GM21825 (cell line): ENCODE measurements around the gene CBX5.
"Not testable (repeated sequence)": the region's sequence is repeated elsewhere in the genome, so short reads cannot be mapped to it uniquely, and the experiment has no call there.

Source experiments
- ATAC-seq: cut with Tn5 transposase; IDR thresholded peaks from one replicate; pipeline ENCODE4 v1.9.1; 2021; ENCODE audit warnings: mild to moderate bottlenecking, moderate library complexity; ENCODE audit not compliant: unreplicated experiment

Gene CBX5

DNA sequence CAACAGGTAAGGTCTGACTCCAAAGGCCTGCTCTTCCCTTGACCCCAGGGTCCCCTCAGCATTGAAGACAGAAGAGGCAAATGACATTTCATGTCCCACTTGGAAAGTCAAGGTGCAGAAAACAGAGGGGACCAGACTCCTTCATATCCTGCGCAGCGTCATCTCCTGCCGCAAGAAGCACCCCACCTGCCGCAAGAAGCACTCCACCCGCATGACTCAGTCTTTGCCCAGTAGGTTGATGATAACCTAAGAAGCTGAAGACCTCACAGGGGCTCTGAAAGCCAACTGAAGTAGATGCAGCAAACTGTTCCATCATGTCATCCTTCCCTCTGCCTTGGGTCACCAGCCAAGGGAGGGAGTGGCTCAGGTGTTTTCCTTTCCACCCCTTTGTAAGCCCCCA lies 79.5 kb downstream of the CBX5 start:
- ATAC-seq = no peak

DNA sequence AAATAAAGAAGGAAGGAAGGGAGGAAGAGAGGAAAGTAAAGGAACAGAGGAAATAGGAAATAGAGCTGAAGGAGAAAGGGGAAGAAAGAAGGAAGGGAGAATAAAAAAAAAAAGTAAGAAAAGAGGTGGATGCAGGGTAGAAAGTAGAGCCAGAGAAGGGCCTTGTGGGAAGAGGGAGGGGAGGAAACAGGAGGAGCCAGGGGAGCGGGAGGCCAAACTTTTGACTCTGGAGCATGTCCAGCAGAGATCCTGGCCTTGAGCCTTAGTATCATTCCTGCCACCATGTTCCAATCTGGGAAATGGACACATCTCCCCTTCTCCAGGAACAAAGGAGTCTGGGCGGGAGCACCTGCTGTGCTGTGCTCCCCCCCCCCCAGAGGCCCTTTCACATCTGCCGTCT lies 80.0 kb downstream of the CBX5 start:
- no peak for ATAC-seq

DNA sequence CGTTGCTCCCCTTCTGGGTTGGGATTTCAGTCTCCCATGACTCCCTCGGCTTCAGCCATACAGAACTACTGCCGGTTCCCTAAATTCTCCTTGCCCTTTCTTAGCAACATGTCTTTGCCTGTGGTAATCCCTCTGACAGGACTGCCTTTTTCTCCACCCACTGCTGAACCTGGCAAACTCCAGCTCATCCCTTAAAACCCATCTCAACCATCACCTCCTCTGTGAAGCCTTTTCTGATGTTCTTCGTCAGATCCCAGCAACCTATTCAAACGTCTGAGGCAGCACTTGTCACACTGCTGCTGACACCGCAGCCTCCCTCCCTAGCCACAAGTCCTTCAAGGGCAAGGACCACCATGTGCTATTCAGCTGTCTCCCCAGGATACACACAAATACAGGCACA lies 80.9 kb downstream of the CBX5 start:
- no peak for ATAC-seq

DNA sequence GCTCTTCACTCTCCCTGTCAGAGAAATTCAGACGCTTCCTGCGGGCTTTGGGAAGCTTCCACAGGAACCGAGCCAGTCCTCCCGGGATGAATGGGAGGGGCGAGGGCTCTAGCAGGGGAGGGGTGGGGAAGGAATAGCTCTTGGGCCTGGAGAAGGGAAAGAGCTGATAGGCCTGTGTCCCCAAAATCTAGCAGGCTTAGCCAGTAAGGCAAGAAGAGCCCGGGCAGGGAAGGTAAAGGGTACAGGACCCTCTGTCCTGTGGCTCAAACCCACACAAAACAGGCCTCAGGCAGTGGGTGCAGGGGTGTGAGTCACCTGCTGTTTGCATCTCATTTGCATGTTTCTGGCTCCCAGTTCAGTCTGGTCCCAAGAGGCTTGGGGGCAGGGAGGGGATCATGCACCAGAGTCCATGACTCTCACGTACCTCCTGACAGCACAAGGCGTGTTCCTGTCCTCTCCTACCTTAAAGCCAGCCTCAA lies 82.5 kb downstream of the CBX5 start:
- ATAC-seq = no peak

DNA sequence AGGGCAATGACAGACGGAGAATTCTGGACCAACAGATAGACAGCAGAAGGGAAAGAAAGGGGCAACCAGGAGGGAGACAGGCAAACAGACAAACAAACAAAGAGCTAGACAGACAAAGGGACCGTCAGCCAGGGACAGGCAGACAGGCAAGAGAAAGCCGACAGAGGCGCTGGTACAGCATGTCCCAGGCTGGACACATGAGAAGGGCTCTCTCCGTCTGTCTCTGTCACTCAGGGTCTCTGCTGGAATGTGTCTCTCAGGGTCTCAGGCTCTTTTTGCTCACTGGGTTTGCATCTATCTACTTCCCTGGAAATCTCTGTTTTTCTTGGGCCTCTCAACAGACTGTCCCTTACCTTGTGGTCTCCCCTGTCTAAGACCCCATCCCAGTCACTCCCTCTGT lies 82.9 kb downstream of the CBX5 start:
- no peak for ATAC-seq

DNA sequence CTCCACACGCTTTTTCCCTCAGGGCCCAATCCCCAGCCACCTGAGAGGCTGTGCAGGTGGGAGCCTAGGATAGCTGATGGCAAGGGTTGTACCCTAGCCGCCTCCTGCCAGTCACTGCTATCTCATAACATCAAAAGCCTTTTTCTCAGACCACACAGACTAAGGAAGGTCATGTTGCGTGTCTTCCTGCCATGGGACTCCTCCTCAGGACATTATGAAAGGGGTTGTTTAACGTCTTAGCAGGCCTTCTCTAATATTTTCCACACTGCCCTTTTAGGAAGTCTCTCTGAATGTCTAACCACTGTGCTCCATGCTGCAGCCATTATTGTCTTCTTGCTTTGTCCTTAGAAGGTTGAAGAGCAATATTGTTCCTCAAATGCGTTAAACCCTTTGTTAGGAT lies 83.5 kb downstream of the CBX5 start:
- ATAC-seq = no peak

DNA sequence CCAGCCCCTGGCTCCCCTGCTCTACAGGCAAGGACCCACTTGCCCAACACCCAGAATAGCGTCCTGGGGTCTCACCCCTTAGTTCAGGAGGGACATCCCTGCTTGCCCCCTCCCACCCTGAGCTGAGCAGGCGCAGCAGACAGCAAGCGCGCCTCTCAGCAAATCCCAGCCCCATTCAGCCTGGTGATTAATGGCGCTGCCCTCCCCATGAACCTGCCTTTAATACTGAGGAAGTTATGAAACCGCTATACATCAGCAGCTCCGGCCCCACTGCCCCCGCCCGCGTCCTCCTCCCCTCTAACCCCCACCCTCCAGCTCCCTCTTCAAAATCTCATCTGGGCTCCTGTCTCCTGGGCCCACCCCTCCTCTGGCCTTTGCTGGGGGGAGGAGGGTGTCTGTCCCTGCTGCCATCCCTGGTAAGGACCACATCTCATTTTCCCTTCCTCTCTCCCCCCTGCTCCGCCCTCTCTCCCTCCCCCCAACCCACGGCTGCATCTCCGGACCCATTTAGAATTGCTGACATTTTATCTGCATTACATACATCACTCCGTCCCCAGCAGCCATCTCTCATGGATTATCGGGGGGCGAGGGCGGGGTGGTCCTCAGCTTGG lies 84.1 kb downstream of the CBX5 start:
- ATAC-seq = no peak

DNA sequence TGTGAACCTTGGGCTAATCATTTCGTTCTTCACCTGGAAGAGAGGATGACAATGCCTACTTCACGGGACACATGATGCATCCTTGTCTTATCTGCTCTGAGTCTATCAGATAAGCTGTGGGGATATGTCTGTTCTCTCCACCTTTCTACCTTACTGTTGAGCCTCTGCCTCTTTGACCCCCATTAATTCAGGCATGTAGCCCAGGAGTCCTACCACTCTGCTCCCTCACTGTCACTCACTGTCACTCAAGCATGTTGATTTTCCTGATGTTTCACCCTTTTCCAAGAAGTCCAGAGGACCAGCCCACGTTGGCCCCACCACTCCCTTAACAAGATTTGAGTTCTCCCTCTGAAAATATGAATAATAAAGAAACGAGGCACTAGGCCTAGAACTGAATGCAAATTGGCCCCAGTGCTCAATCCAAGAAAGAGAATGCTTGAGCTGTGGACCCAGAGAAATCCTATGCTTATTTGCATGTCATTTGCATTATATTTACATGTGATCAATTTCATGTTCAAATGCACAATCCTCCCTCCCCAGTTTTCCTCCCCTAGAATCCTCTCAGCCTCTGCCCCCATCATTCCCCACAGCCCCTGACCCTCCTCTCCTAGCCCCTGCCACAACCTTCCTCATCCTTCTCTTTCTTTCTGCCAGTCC lies 84.7 kb downstream of the CBX5 start:
- ATAC-seq = no peak

DNA sequence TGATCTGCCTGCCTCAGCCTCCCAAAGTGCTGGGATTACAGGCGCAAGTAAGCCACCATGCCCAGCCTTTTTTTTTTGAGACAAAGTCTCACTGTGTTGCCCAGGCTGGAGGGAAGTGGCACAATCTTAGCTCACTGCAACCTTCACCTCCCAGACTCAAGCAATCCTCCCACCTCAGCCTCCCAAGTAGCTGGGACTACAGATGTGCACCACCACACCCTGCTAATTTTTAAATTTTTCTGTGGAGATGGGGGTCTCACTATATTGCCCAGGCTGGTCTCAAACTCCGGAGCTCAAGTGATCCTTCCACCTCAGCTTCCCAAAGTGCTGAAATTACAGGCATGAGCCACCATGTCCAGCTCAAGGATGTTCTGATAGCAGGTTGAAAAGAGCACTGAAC lies 85.3 kb downstream of the CBX5 start:
- not testable (repeated sequence) for ATAC-seq

DNA sequence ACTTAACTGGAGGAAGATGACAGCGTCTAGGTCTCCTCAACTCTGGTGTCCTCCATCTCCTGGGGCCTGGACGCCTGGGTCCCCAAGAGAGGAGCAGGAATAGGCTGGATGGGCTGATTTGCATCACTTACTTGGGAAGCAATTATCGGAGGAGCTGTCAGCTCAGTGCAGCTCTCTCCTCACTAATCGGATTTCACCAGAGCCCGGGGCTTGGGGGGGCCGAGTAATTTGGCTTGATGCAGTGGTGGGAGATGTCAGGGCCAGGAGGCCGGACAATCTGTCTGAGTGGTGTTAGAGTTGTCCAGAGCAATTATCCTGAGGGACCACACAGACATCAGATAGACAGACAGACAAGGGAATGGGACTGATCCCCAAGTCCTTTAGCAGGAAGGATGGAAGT lies 86.5 kb downstream of the CBX5 start:
- ATAC-seq = no peak

DNA sequence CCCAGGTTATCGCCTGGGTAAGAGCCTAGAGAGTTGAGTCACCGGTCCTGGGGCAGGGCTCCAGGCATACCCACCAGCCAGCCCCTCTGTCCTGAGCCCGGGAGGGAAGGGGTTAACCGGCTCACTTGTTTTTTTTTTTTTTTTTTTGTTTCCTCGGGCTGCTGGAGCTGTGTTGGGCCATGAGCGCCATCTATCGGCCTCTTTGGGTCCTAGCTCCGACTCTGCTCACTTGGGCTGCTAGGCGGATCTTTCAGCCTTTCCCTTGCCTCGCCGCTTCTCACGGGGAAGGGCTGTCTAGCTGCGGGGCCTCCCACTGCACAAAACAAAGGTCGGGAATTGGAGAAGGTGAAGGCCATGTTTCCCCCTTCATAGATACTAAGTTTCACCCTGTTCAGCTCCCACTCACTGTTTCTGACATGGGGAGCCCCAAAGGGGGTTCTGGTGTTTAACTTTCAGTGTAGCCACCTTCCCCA lies 88.3 kb downstream of the CBX5 start:
- ATAC-seq = no peak

DNA sequence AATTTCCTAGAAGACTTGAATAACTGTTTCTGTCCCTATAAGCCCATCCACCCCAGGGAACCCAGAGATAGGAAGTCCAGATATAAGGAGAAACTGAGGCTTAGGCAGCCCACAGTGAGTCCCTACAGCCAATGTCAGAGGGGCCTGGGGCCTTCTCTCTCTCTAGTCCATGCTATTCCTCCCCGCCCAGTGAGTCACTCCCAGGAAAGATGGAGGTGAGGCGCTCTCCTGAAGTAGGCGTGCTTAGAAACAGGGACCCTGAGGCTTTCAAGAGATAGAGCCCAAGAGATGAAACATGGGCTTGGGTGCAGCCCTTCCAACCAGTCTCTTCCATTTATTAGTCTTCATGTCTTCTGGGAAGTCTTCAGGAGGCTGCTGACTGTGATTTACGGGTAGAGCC lies 88.8 kb downstream of the CBX5 start:
- ATAC-seq = no peak

DNA sequence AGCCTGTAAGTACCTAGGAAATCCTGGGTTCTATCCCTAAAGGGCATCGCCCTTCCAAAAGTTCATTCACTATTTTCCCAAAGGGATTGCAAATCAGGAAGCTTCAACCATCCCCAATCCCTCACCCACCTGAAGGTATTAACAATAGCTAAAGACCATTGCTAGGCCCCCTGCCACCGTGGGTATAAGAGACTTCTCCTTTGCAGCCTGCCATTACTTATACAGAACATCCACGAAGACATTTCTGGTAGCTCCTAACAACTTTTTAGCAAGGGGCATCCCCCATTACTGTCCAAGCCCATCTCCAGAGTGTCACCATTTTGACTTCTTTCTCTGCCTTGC lies 90.8 kb downstream of the CBX5 start:
- no peak for ATAC-seq

DNA sequence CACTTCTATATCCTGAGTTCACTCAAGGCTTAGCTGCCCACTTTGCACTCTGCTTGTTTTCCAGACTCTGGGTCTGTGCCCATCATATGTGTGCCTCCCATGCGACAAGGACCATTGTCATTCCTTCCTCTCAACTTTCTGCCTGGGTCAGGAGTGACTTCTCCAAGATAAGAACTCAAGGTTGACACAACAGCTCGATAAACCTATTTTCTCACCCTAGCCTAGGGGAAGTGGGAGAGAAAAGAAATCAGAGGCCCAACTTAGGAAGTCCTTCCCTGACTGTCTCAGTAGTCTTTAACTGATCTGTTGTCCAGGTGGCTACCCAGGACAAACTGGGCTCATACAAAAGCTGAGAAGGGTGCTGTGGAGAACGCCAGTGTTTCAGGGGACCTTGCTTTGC lies 92.8 kb downstream of the CBX5 start:
- no peak for ATAC-seq

DNA sequence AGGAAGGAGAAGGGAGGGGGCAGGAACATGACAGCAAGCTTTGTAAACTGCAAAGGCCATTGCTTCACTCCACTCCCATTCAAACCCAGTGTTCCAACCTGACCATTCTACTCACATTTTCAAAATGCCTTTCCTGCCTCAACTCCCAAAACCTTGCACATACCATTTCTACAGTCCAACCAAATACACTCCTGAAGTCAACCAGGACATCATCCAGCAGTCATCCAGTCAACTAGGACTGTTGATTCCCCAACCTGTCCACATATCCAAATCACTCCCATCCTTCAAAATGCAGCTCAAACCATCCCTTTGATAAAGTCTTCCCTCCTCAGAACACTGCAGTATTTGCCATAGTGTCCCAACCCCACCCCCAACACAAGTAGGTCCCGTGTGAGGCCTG lies 94.0 kb downstream of the CBX5 start:
- ATAC-seq = no peak

DNA sequence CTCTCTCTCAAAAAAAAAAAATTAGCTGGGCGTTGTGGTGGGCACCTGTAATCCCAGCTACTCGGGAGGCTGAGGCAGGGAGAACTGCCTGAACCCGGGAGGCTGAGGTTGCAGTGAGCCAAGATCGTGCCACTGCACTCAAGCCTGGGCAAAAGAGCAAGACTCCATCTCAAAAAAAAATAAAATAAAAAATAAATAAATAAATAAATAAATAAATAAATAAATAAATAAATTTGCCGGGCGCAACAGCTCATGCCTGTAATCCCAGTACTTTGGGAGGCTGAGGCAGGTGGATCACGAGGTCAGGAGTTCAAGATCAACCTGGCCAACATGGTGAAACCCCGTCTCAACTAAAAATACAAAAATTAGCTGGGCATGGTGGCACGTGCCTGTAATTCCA lies 94.6 kb downstream of the CBX5 start:
- ATAC-seq = not testable (repeated sequence)

DNA sequence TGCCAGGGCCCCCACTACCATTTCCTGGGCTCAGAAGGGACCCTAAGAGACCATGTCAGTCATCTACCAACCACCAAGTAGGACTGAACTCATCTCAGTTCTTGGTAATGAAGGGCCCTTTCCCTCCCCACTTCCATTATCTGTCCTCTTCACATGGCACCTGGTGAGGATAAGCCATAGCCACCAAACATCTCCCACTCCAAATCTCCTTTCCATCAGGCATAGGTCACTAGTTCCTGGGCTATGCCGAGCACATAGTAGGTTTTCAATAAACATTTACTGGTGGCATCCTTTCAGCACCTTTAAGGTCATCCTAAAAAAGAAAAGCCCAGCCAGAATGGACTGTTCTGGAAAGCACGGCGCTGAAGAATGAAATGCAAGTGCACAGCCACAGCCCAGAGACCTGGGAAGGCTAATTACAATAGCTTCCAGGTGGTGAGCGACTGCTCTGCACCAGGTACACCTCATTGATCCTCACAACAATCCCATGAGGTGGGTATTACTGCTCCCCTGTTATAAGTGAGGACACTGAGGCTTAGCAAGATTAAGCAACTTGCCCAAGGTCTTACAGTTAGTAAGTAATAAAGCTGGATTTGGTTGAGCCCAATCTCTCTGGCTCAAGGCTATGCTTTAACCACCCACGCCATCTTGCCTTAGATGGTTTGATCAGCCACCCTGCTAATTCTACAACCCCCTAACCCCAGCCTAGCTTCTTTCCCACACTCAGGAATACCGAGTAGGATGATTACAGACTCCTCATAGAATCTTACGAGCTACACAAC lies 95.7 kb downstream of the CBX5 start:
- no peak for ATAC-seq

DNA sequence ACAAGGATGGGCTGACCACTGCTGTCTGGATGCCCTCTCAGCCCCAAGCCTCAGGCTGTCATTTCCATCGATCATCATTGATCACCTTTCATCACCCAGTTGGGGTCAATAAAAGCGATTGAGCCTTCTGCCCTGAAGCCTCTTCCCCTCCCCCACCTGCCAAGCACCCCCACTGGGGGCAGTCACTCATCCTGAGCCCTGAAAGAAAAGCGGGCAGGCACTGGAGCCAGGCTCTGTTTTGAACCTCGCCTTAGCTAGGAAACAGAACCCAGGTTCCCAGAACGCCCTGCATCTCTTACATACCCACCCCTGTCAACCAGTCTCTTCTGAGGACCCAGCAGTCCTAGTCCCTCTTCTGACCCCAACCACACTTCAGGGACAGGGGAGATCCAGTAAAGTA lies 96.9 kb downstream of the CBX5 start:
- ATAC-seq = no peak

DNA sequence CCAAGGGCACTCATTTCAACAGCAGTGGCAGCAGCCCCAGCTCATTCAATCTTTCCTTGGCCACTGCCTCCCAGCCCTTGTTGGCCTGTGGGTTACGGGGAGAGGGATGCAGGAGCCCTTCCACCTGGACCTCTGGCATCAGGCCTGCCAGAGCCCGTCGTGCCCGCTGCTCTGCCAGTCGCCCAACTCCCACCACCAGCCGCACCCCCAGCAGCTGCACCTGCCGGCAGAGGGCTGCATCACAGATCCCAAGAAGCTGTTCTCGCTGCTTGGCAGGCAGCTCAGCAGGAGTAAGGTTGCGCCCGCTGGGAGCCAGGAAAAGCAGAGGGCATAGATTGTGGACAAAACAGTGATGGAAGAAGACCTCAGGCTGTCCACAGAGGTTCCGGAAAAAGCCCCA lies 97.8 kb downstream of the CBX5 start:
- ATAC-seq = no peak
